GM18861 (cell line): ENCODE results near the gene MAP2K3.

Source experiments
- ATAC-seq: cut with Tn5 transposase; IDR thresholded peaks from one replicate; pipeline ENCODE4 v1.9.1; 2021; ENCODE audit not compliant: unreplicated experiment

The MAP2K3 gene

DNA sequence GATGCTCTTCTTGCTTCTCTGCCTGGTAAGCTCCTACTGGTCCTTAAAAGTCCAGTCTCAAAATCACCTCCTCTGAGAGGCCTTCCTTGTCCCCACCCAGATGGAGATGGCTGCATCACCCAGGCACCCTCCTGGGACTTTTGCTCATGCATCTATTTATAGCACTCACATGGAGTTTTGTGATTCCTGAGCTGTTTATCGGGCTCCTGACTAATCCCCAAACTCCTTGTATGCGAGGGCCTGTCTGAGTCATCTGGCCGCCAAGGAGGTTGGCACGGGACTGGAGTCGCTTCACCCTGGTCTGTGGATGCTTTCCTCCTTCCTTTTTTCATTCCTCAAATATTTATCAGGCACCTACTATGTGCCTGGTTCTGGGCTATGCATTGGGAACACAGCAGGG, 2.3 kb upstream of the MAP2K3 start:
- no peak for ATAC-seq

- no peak for ATAC-seq
Observed at GRCh38 chr17:21282850-21283249, 1.7 kb upstream of the MAP2K3 start.

DNA sequence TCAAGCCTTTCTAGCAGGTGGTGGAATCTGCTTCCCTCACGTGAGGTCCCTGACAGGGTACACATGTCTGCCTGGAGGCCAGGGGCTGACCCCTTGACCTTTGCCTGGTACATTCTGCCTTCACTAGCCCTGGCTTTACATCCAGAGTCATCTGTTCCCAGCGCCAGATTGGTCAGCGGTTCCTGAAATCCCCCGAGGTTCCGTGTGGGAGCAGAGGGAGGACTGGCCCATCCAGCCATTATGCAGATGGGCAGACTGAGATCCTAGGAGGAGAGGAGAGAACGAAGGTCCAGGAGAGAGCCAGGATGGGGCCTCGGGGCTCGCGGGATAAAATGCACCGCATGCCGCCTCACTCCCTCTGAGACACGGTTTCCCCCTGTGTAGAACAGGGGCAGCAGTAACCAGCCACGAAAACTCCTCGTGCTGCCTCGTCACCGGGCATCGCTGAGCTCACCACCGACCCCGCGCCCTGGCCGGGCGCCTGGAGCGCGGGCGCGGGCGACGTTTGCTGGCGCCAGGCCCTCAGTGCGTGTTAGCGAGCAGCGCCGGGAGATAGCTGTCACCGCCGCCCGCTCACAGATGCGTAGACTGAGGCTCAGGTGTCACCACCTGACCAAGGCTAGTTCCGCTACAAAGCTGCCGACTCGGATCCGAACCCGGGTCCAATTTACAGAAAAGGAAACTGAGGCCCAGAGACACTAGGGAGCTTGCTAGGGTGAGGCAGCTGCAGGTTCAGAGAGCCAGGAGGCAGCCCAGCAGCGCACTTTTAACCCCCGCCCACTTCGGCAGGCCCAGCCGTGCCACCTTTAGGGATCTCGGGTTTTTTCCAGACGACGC, 811 bp upstream of the MAP2K3 start:
- ATAC-seq = peak; percentile 1

DNA sequence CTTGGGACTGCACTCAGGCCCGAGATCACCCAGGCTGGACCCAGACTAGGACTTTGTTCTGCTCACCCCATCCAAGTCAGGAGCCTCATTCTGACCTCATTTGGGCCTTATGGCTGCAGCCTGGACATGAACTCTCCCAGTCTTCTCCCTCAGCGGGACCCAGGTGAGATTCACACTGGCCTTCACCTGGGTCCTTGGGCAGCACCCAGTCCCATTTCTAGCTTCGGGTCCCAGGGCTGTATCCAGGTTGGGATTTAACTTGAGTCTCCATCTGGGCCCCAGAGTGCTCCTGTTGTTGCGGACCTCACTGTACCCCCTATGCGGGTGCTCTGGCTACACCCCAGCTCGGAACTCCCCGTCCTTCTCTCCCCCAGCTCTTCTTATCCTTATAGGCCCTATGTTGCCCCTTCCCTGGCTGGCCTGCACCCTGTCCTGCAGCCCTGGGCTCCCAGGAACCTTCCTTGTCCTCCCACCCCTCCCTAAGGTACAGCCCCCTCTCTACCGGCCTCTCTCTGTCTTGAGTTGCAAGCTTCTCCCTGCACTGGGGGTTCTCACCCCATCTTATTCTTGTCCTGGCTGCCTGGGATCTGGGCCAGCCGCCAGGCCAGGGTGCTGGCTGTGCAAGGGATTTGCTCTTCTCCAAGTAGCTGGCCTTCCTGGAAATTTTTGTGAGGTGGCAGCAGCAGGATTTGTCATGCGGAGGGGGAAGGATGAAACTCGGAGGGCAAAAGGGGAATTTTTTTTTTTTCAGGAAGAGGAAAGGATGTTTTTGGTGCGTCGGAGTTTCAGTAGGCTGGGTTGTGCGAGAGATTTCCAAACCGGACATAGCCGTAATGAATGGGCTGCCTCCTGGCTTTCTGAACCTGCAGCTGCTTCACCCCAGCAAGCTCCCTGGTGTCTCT, 904 bp downstream of the MAP2K3 start:
- no peak for ATAC-seq

DNA sequence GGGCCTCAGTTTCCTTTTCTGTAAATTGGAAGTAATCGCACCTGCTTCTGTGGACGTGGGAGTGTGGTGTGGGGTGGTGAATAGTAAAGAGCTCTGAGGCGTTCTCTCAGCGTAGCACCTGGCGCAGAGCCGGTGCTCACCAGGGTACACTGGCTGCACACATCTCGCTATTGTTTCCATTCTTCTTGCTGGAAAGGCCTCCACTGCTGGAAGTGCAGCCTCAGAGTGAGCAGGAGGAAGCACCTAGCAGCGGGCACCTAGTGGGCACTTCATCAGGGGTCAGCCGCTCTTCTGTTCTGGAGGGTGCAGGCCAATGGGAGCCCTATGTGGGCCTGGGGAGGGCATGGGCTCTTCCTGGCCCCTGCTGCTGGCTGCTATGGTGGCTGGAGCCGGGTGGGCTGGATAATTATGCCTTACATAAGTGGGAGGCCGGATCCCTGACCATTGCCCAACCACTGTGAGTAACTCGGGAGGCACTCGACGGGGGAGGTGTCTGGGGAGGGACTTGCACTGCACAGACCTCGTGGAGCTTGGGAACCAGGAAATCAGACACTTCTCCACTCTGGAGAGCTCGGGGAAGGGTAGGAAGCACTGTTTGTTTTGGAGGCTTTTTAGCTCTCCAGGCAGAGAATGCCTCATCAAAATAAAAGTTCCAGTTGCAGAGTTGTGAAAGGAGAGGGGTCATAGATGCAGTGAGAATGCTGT, 1.7 kb downstream of the MAP2K3 start:
- no peak for ATAC-seq

- no peak for ATAC-seq
Observed at GRCh38 chr17:21286909-21287702, 2.6 kb downstream of the MAP2K3 start.

GRCh38 chr17:21287703-21288449, 3.4 kb downstream of the MAP2K3 start:
- peak; percentile 44 for ATAC-seq

- ATAC-seq = peak; percentile 18
Observed at GRCh38 chr17:21288571-21289017, 4.1 kb downstream of the MAP2K3 start.

DNA sequence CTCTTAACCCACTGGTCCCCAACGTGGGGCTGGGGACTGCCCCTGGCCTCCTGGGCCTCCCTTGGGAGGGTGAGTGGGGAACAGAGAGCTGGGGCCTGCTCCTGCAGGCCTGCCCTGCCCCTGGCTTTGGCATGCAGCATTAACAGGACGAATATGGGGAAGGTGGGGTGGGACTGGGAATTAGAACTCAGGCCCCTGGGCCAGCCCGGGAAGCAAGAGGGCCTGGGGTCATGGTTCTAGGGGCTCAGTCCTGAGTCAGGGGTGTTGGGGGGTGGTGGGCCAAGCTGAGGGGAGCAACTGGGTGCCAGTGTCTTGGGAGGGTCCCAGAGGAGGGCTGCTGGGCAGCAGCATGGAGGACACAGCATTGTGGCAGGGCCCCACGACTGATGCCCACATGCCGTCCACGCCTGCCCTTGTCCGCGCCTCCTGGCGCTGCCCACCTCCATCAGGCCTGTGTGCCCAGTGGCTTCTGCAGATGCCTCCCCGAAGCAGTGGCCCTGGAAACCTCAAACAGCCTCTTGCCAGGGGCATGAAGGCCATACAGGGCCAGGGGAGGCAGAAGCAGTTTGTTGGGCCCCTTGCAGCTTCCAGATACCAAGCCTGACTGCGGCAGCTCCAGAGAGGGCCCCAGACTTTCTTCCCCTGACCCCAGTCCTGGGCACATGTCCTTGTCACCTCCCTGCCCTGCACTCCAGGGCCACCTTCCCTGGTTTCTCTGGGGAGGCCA, 4.8 kb downstream of the MAP2K3 start:
- no peak for ATAC-seq

DNA sequence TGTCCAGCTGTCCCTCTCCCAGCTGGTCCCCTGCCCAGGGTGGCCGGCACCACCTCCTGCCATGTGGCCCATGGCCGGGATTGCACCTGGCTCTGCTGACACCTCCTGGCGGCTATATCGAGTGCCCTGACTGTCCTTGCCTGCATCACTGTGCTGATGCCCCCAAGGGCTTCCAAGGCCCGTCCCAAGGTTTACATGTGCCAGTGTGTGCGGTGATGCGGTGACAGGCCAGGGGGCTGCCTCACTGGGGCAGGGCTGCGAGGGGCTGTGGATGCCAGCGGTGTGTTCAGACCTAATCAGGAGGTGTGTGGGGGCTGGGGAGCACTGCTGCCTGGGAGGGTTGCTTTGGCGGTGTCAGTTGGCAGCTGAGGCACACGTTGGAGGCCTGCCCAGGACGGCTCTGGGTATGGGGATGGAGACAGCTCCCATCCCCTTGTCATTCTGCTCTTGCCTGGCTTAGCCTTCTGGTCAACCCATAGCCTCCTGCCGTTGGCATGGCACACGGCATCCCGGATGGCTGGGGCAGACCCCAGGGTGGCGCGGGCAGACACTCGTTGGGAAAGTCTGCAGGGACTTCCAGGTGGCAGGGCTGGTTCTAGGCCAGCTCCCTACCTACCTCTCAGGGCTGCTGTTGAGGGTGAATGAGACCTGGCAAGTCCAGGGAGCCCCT, 5.5 kb downstream of the MAP2K3 start:
- ATAC-seq = no peak

GRCh38 chr17:21291357-21291756, 6.8 kb downstream of the MAP2K3 start:
- ATAC-seq = no peak

GRCh38 chr17:21291862-21292261, 7.4 kb downstream of the MAP2K3 start:
- no peak for ATAC-seq

DNA sequence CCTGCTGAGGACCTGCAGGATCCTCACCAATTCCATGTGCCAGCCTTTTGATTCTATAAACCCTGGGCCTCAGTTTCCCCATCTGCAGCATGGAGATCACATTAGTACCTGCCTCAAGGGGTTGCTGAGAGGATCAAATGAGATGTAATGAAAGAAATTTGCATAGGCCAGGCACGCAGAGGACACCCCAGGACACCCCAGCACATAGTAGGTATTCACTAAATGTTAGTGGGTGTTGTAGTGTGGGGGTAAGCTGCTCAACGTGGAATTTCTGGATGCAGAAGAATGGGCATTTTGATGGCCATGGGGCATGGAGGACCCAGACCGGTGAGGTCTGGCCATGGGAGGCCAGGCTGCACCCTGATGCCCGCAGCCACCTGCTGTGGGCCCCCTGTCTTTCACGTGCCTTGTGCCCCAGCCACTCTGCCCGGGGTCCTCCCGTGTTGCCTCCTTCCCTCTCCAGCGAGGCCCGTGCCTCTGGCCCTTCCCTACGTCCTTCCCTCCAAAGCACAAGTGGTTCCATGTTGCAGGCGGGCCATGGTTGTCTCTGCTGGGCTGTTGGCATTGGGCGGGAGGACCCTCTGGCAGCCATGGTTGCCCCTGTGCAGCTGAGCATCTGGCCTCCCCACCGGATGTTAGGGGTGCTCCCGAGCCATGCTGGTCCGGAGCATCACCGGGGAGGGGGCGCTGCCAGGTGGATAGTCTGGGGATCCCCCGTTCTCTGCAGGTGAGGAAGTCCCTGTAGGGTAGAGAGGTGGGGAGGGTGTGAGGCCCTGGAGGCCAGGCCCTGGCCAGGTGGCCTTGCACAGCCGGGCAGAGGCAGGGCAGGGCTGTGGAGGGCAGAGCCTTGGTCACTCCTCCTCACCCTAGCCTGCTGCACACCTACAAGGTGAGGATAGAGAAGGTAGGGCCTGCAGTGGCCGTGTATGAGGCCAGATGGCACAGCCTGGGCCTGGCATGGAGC, 8.6 kb downstream of the MAP2K3 start:
- no peak for ATAC-seq

DNA sequence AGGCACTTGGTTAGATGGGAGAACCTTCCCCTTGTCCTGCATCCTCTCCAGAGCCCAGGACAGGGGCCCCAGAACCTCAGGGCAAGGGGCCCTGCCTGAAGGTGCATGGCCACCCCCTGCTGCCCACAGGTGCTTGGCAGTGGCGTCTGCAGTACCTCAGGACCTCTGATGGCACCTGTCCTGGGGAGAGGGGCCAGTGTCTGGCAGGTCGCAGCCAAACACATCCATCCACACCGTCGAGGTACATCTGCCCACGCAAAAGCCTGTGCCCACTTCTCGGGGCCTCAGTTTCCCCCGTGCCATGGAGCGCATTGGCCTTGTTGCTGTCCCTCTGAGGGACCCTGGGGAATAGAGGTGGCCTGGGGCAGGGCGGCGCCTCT, 9.3 kb downstream of the MAP2K3 start:
- no peak for ATAC-seq

GRCh38 chr17:21294321-21295035, 10.0 kb downstream of the MAP2K3 start:
- ATAC-seq = no peak

- ATAC-seq = no peak
Observed at GRCh38 chr17:21295036-21295952, 10.8 kb downstream of the MAP2K3 start.
